GM18861 (cell line): ENCODE data around the gene NKAIN1.

ENCODE experiments used
- ATAC-seq: cut with Tn5 transposase; IDR thresholded peaks from one replicate; pipeline ENCODE4 v1.9.1; 2021; ENCODE audit not compliant: unreplicated experiment

The NKAIN1 gene

GRCh38 chr1:31234123-31234708 lies 5.5 kb downstream of the NKAIN1 start:
- ATAC-seq: no peak

GRCh38 chr1:31232689-31233088 lies 7.0 kb downstream of the NKAIN1 start:
- no peak for ATAC-seq

- ATAC-seq: no peak
These were observed 7.9 kb downstream of the NKAIN1 start for GRCh38 chr1:31231802-31232201.

GRCh38 chr1:31230378-31230777 lies 9.3 kb downstream of the NKAIN1 start:
- no peak for ATAC-seq

- no peak for ATAC-seq
These were observed 10.7 kb downstream of the NKAIN1 start for GRCh38 chr1:31228986-31229385.

GRCh38 chr1:31227891-31228568 lies 11.7 kb downstream of the NKAIN1 start:
- no peak for ATAC-seq

- ATAC-seq: no peak
These were observed 15.6 kb downstream of the NKAIN1 start for GRCh38 chr1:31224068-31224467.

- no peak for ATAC-seq
These were observed 17.5 kb downstream of the NKAIN1 start for GRCh38 chr1:31222176-31222575.

- ATAC-seq: no peak
These were observed 18.6 kb downstream of the NKAIN1 start for GRCh38 chr1:31221072-31221471.

GRCh38 chr1:31219489-31219888 lies 20.2 kb downstream of the NKAIN1 start:
- no peak for ATAC-seq

GRCh38 chr1:31218705-31219104 lies 21.0 kb downstream of the NKAIN1 start:
- ATAC-seq: no peak

- no peak for ATAC-seq
These were observed 23.7 kb downstream of the NKAIN1 start for GRCh38 chr1:31216016-31216415.

- no peak for ATAC-seq
These were observed 24.6 kb downstream of the NKAIN1 start for GRCh38 chr1:31215065-31215570.

GRCh38 chr1:31214316-31215064 lies 25.2 kb downstream of the NKAIN1 start:
- ATAC-seq: no peak

GRCh38 chr1:31208361-31208945 lies 31.2 kb downstream of the NKAIN1 start:
- ATAC-seq: no peak

- ATAC-seq: no peak
These were observed 32.1 kb downstream of the NKAIN1 start for GRCh38 chr1:31207569-31207968.

- ATAC-seq: no peak
These were observed 32.6 kb downstream of the NKAIN1 start for GRCh38 chr1:31207046-31207445.

- no peak for ATAC-seq
These were observed 36.5 kb downstream of the NKAIN1 start for GRCh38 chr1:31203215-31203614.

GRCh38 chr1:31201931-31202360 lies 37.7 kb downstream of the NKAIN1 start:
- no peak for ATAC-seq

- no peak for ATAC-seq
These were observed 39.7 kb downstream of the NKAIN1 start for GRCh38 chr1:31199949-31200348.

- ATAC-seq: no peak
These were observed 40.4 kb downstream of the NKAIN1 start for GRCh38 chr1:31199236-31199790.
